ENCODE results near the gene TEKT1. TPM values are rescaled to one million over a fixed set of nuclear protein-coding genes. Genes with fewer than 3 reads are reported as not detected.
"Not testable (repeated sequence)": the region's sequence is repeated elsewhere in the genome, so short reads cannot be mapped to it uniquely, and the experiment has no call there.

TEKT1 gene
- polyA plus RNA-seq, 1 donor from 2014 or later = 0.06 TPM

DNA sequence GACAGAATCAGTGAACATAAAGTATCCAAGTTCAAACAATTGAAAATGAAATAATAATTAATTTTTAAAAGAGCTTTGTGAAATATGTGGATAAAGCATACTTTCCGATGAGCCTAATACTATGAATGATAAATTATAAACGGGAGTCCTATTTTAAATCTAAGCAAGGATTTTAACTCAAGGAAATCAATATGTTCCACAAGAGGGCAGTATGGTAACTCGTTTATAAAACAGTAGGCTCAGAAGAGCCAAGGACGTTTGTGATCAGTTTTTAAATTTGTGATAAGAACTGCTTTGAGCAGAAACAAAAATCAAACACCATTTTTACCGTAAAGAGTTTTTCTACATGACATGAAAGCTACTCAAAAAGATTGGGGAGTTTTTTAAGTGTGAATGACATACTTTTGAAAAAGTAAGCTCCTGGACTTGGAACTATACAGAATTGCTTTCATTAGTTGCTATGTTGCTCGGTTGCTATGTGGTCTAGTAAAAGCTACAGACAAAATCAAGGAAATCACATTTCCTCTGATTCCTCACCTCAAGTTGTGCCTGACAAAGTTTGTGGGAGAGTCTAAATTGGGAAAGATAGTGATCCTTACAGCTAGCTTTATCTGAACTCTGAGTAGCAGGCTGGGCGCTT, 11.8 kb upstream of the TEKT1 start:
- H3K36me3 ChIP-seq (ENCODE audit: insufficient read depth, low read length) = no peaks in the 10 kb centered on the region
- no peak overlapping the region for H3K4me3 ChIP-seq (ENCODE audit: low read length)
- H3K4me2 ChIP-seq (ENCODE audit: low read length) = no peak overlapping the region
- no peaks in the 10 kb centered on the region for H4K20me1 ChIP-seq (ENCODE audit: insufficient read depth)
- H3K79me2 ChIP-seq (replicated peaks; ENCODE audit: insufficient read depth, low read length) = no peaks in the 10 kb centered on the region
- H3K27me3 ChIP-seq (ENCODE audit: insufficient read depth, low read depth, low read length) = no peaks in the 10 kb centered on the region
- no peak overlapping the region for H2AFZ ChIP-seq (ENCODE audit: low read depth, low read length)
- H3K27ac ChIP-seq (ENCODE audit: low read length) = no peak overlapping the region
- H3K9ac ChIP-seq (ENCODE audit: low read length) = no peak overlapping the region
- peak; percentile 76 for TF ChIP-seq SMC3 (conservative IDR thresholded peaks at IDR 0.05; ENCODE audit: poor library complexity)
- TF ChIP-seq TAF1 (IDR thresholded peaks at IDR 0.05; ENCODE audit: low read depth) = no peak
- TF ChIP-seq MXI1 (conservative IDR thresholded peaks at IDR 0.05; ENCODE audit: poor library complexity, severe bottlenecking) = no peak
- TF ChIP-seq RAD21 (conservative IDR thresholded peaks at IDR 0.05) = peak; percentile 68
- TF ChIP-seq, protein P1, sequence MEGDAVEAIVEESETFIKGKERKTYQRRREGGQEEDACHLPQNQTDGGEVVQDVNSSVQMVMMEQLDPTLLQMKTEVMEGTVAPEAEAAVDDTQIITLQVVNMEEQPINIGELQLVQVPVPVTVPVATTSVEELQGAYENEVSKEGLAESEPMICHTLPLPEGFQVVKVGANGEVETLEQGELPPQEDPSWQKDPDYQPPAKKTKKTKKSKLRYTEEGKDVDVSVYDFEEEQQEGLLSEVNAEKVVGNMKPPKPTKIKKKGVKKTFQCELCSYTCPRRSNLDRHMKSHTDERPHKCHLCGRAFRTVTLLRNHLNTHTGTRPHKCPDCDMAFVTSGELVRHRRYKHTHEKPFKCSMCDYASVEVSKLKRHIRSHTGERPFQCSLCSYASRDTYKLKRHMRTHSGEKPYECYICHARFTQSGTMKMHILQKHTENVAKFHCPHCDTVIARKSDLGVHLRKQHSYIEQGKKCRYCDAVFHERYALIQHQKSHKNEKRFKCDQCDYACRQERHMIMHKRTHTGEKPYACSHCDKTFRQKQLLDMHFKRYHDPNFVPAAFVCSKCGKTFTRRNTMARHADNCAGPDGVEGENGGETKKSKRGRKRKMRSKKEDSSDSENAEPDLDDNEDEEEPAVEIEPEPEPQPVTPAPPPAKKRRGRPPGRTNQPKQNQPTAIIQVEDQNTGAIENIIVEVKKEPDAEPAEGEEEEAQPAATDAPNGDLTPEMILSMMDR (IDR thresholded peaks at IDR 0.05; ENCODE audit: poor library complexity, severe bottlenecking) = peak; percentile 73
- no peak for TF ChIP-seq EZH2 (IDR thresholded peaks at IDR 0.05; ENCODE audit: borderline replicate concordance, insufficient read depth, low read length, poor library complexity, severe bottlenecking)
- TF ChIP-seq POLR2AphosphoS5 (IDR thresholded peaks at IDR 0.05) = no peak
- no peak for TF ChIP-seq EP300 (conservative IDR thresholded peaks at IDR 0.05; ENCODE audit: poor library complexity, severe bottlenecking)
- H3K9me3 ChIP-seq (ENCODE audit: low read length) = no peaks in the 10 kb centered on the region
- H3F3A ChIP-seq (ENCODE audit: insufficient read depth, low read length, poor library complexity, severe bottlenecking) = no peaks in the 10 kb centered on the region
- H3K9me2 ChIP-seq (ENCODE audit: insufficient read depth, low read length) = no peaks in the 10 kb centered on the region

DNA sequence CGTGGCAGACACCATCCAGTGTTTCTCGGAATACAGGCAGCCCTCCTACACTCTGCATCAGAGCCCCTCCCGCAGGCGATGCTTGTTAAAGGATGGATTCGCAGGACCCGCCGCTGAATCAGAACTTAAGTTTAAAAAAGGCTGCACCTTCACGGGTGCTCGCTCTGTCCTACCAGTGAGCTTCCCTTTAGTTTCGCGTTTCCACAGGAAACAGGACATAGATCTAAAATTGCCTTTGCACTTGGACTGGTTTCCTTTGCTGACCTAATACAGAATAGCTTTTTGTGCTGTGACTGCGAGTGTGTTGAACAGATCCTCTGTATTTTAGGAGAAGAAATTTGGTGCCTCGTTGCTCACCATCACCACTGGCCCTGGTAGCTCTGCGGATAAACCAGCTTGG, 10.2 kb upstream of the TEKT1 start:
- not testable (repeated sequence) for H4K20me1 ChIP-seq (ENCODE audit: insufficient read depth); H3K9me2 ChIP-seq (ENCODE audit: insufficient read depth, low read length); H3K4me2 ChIP-seq (ENCODE audit: low read length); H3K27ac ChIP-seq (ENCODE audit: low read length); H3K27me3 ChIP-seq (ENCODE audit: insufficient read depth, low read depth, low read length); H3K79me2 ChIP-seq (replicated peaks; ENCODE audit: insufficient read depth, low read length); H3K9me3 ChIP-seq (ENCODE audit: low read length); H3K36me3 ChIP-seq (ENCODE audit: insufficient read depth, low read length); H2AFZ ChIP-seq (ENCODE audit: low read depth, low read length); H3F3A ChIP-seq (ENCODE audit: insufficient read depth, low read length, poor library complexity, severe bottlenecking); H3K4me3 ChIP-seq (ENCODE audit: low read length); H3K9ac ChIP-seq (ENCODE audit: low read length)

DNA sequence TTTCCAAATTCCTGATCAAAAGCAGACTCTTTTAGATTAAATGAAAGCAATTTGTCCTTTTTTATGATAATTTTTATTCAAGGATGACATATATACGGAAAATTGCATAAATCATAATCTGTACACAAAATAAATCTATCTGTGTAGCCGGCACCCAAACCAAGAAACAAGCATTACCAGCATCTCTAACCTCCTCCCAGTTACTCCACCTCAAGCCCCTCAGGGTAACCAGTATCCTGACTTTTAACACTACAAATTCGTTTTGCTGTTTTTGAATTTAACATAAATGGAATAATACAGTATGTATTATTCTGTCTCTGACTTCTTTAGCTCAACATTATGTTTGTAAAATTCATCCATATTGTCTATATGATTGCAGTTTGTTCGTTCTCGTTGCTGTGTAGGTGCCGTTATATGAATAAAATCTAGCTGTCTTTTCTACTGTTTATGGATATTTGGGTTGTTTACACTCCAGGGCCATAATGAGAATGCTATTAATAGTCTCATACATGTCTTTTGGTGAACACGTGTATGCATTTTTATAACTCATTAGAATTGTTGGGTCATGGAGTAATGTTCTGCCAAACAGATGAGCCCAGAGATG, 1.0 kb downstream of the TEKT1 start:
- TF ChIP-seq TAF1 (IDR thresholded peaks at IDR 0.05; ENCODE audit: low read depth) (no peak), POLR2AphosphoS5 (IDR thresholded peaks at IDR 0.05) (no peak), RAD21 (conservative IDR thresholded peaks at IDR 0.05) (no peak), MXI1 (conservative IDR thresholded peaks at IDR 0.05; ENCODE audit: poor library complexity, severe bottlenecking) (no peak), SMC3 (conservative IDR thresholded peaks at IDR 0.05; ENCODE audit: poor library complexity) (no peak), EP300 (conservative IDR thresholded peaks at IDR 0.05; ENCODE audit: poor library complexity, severe bottlenecking) (no peak), EZH2 (IDR thresholded peaks at IDR 0.05; ENCODE audit: borderline replicate concordance, insufficient read depth, low read length, poor library complexity, severe bottlenecking) (no peak)
- TF ChIP-seq, protein P1 (IDR thresholded peaks at IDR 0.05; ENCODE audit: poor library complexity, severe bottlenecking) = no peak
- TF ChIP-seq, protein P2, sequence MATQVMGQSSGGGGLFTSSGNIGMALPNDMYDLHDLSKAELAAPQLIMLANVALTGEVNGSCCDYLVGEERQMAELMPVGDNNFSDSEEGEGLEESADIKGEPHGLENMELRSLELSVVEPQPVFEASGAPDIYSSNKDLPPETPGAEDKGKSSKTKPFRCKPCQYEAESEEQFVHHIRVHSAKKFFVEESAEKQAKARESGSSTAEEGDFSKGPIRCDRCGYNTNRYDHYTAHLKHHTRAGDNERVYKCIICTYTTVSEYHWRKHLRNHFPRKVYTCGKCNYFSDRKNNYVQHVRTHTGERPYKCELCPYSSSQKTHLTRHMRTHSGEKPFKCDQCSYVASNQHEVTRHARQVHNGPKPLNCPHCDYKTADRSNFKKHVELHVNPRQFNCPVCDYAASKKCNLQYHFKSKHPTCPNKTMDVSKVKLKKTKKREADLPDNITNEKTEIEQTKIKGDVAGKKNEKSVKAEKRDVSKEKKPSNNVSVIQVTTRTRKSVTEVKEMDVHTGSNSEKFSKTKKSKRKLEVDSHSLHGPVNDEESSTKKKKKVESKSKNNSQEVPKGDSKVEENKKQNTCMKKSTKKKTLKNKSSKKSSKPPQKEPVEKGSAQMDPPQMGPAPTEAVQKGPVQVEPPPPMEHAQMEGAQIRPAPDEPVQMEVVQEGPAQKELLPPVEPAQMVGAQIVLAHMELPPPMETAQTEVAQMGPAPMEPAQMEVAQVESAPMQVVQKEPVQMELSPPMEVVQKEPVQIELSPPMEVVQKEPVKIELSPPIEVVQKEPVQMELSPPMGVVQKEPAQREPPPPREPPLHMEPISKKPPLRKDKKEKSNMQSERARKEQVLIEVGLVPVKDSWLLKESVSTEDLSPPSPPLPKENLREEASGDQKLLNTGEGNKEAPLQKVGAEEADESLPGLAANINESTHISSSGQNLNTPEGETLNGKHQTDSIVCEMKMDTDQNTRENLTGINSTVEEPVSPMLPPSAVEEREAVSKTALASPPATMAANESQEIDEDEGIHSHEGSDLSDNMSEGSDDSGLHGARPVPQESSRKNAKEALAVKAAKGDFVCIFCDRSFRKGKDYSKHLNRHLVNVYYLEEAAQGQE (IDR thresholded peaks at IDR 0.05; ENCODE audit: borderline replicate concordance) = no peak
- Histone ChIP-seq H3K9me3 (ENCODE audit: low read length) (no peaks in the 10 kb centered on the region), H3K27me3 (ENCODE audit: insufficient read depth, low read depth, low read length) (peaks cover 13% of the 10 kb centered on the region), H3K79me2 (replicated peaks; ENCODE audit: insufficient read depth, low read length) (no peaks in the 10 kb centered on the region), H3K4me3 (ENCODE audit: low read length) (no peak overlapping the region), H3K36me3 (ENCODE audit: insufficient read depth, low read length) (no peaks in the 10 kb centered on the region), H2AFZ (ENCODE audit: low read depth, low read length) (no peak overlapping the region), H3F3A (ENCODE audit: insufficient read depth, low read length, poor library complexity, severe bottlenecking) (no peaks in the 10 kb centered on the region), H4K20me1 (ENCODE audit: insufficient read depth) (no peaks in the 10 kb centered on the region), H3K9me2 (ENCODE audit: insufficient read depth, low read length) (no peaks in the 10 kb centered on the region), H3K4me2 (ENCODE audit: low read length) (no peak overlapping the region), H3K27ac (ENCODE audit: low read length) (no peak overlapping the region), H3K9ac (ENCODE audit: low read length) (no peak overlapping the region)
